Activated T-helper 17 cell treated with anti-CD3 and anti-CD28 coated beads, Interleukin-2, amount 50 U/mL, for 72 hours (primary cell): Measurements from ENCODE around the gene CAND1. TPM values are rescaled to one million over a fixed set of nuclear protein-coding genes. Genes with fewer than 3 reads are reported as not detected.
A peak's percentile ranks its signal among the peaks of the same experiment; 100 is the strongest.

Experiments used
- ATAC-seq: fragments of 150-1000 bp; cut with Tn5 transposase; replicated peaks from 2 replicates; pipeline ENCODE4 v1.10.0; 2021; ENCODE audit warnings: mild to moderate bottlenecking, moderate library complexity
- H3K27ac Mint-ChIP-seq: one replicate; pipeline ENCODE4 v1.8.0; 2022; ENCODE audit warnings: mixed read lengths
- H3K27me3 Mint-ChIP-seq: one replicate; pipeline ENCODE4 v1.8.0; 2022; ENCODE audit warnings: mixed read lengths
- H3K36me3 Mint-ChIP-seq: one replicate; pipeline ENCODE4 v1.8.0; 2022; ENCODE audit warnings: low read depth, mild to moderate bottlenecking, mixed read lengths
- H3K4me1 Mint-ChIP-seq: one replicate; pipeline ENCODE4 v1.8.0; 2022; ENCODE audit warnings: mixed read lengths
- H3K4me3 Mint-ChIP-seq: one replicate; pipeline ENCODE4 v1.8.0; 2022; ENCODE audit warnings: mild to moderate bottlenecking, mixed read lengths
- H3K9me3 Mint-ChIP-seq: one replicate; pipeline ENCODE4 v1.8.0; 2022; ENCODE audit warnings: mixed read lengths
- total RNA-seq, 2 donors: library from RNA; stranded (reverse); gene quantifications; one replicate each; pipeline ENCODE4 v1.2.3, GENCODE V29; 2022

Gene CAND1
- total RNA-seq, result 100 to 1,000 TPM; 171 to 197 TPM

- Mint-ChIP-seq H3K4me1 (peaks cover 6% of the 10 kb centered on the region), H3K9me3 (no peaks in the 10 kb centered on the region), H3K4me3 (peak within 1 kb of the TSS; percentile 95), H3K27ac (peak within 1 kb of the TSS; percentile 98), H3K36me3 (peaks cover 47% of the 10 kb centered on the region), H3K27me3 (no peaks in the 10 kb centered on the region)
- ATAC-seq, result peak; percentile 83
Measured at GRCh38 chr12:67268896-67269632, at the start of gene CAND1. Gene CAND1 (plus strand): TSS chr12:67269358. CDS start chr12:67269718, 360 bp downstream.

- no peaks in the 10 kb centered on the region for H3K9me3 Mint-ChIP-seq
- H3K4me1 Mint-ChIP-seq, result no peaks in the 10 kb centered on the region
- H3K27me3 Mint-ChIP-seq, result peaks cover 8% of the 10 kb centered on the region
- no peak for ATAC-seq
- no peak overlapping the region for H3K27ac Mint-ChIP-seq
- H3K4me3 Mint-ChIP-seq, result no peak overlapping the region
- no peaks in the 10 kb centered on the region for H3K36me3 Mint-ChIP-seq
Measured at GRCh38 chr12:67220065-67220464, 49.1 kb upstream of the CAND1 start.

- Mint-ChIP-seq H3K4me3 (no peak overlapping the region), H3K9me3 (no peaks in the 10 kb centered on the region), H3K27ac (no peak overlapping the region), H3K27me3 (peaks cover 6% of the 10 kb centered on the region), H3K4me1 (no peaks in the 10 kb centered on the region), H3K36me3 (no peaks in the 10 kb centered on the region)
- ATAC-seq, result no peak
Measured at GRCh38 chr12:67222302-67222701, 46.9 kb upstream of the CAND1 start.

GRCh38 chr12:67223225-67223624, 45.9 kb upstream of the CAND1 start:
- Mint-ChIP-seq H3K36me3 (no peaks in the 10 kb centered on the region), H3K4me1 (no peaks in the 10 kb centered on the region), H3K27me3 (peaks cover 3% of the 10 kb centered on the region), H3K4me3 (no peak overlapping the region), H3K27ac (no peak overlapping the region), H3K9me3 (no peaks in the 10 kb centered on the region)
- ATAC-seq, result no peak

- no peaks in the 10 kb centered on the region for H3K4me1 Mint-ChIP-seq
- peaks cover 7% of the 10 kb centered on the region for H3K9me3 Mint-ChIP-seq
- no peak for ATAC-seq
- no peak overlapping the region for H3K4me3 Mint-ChIP-seq
- no peaks in the 10 kb centered on the region for H3K36me3 Mint-ChIP-seq
- no peak overlapping the region for H3K27ac Mint-ChIP-seq
- peaks cover 16% of the 10 kb centered on the region for H3K27me3 Mint-ChIP-seq
Measured at GRCh38 chr12:67237231-67237630, 31.9 kb upstream of the CAND1 start.

- H3K27ac Mint-ChIP-seq, result no peak overlapping the region
Measured at GRCh38 chr12:67239061-67239460, 30.1 kb upstream of the CAND1 start.

GRCh38 chr12:67241482-67241881, 27.7 kb upstream of the CAND1 start:
- H3K9me3 Mint-ChIP-seq, result no peaks in the 10 kb centered on the region
- no peaks in the 10 kb centered on the region for H3K4me1 Mint-ChIP-seq
- H3K27me3 Mint-ChIP-seq, result no peaks in the 10 kb centered on the region
- H3K27ac Mint-ChIP-seq, result no peak overlapping the region
- no peak overlapping the region for H3K4me3 Mint-ChIP-seq
- ATAC-seq, result no peak
- H3K36me3 Mint-ChIP-seq, result no peaks in the 10 kb centered on the region

More at GRCh38 chr12:67239061-67239460, 30.1 kb upstream of the CAND1 start:
- H3K4me1 Mint-ChIP-seq, result no peaks in the 10 kb centered on the region
- peaks cover 12% of the 10 kb centered on the region for H3K27me3 Mint-ChIP-seq
- no peak for ATAC-seq
- peaks cover 7% of the 10 kb centered on the region for H3K9me3 Mint-ChIP-seq
- H3K36me3 Mint-ChIP-seq, result no peaks in the 10 kb centered on the region
- H3K4me3 Mint-ChIP-seq, result no peak overlapping the region

GRCh38 chr12:67243260-67243659, 25.9 kb upstream of the CAND1 start:
- no peaks in the 10 kb centered on the region for H3K9me3 Mint-ChIP-seq
- no peak overlapping the region for H3K27ac Mint-ChIP-seq
- ATAC-seq, result no peak
- H3K4me1 Mint-ChIP-seq, result no peaks in the 10 kb centered on the region
- H3K27me3 Mint-ChIP-seq, result no peaks in the 10 kb centered on the region
- H3K4me3 Mint-ChIP-seq, result no peak overlapping the region
- no peaks in the 10 kb centered on the region for H3K36me3 Mint-ChIP-seq

GRCh38 chr12:67245571-67245970, 23.6 kb upstream of the CAND1 start:
- Mint-ChIP-seq H3K9me3 (no peaks in the 10 kb centered on the region), H3K36me3 (no peaks in the 10 kb centered on the region), H3K27ac (no peak overlapping the region), H3K27me3 (peaks cover 4% of the 10 kb centered on the region), H3K4me3 (no peak overlapping the region), H3K4me1 (no peaks in the 10 kb centered on the region)
- ATAC-seq, result no peak

GRCh38 chr12:67251012-67251411, 18.1 kb upstream of the CAND1 start:
- no peak overlapping the region for H3K27ac Mint-ChIP-seq
- H3K27me3 Mint-ChIP-seq, result peaks cover 9% of the 10 kb centered on the region
- no peaks in the 10 kb centered on the region for H3K36me3 Mint-ChIP-seq
- no peaks in the 10 kb centered on the region for H3K4me1 Mint-ChIP-seq
- no peaks in the 10 kb centered on the region for H3K9me3 Mint-ChIP-seq
- no peak for ATAC-seq
- no peak overlapping the region for H3K4me3 Mint-ChIP-seq

GRCh38 chr12:67254372-67255026, 14.7 kb upstream of the CAND1 start:
- no peaks in the 10 kb centered on the region for H3K36me3 Mint-ChIP-seq

GRCh38 chr12:67256649-67257048, 12.5 kb upstream of the CAND1 start:
- no peaks in the 10 kb centered on the region for H3K4me1 Mint-ChIP-seq
- H3K36me3 Mint-ChIP-seq, result no peaks in the 10 kb centered on the region
- no peaks in the 10 kb centered on the region for H3K9me3 Mint-ChIP-seq
- no peak overlapping the region for H3K27ac Mint-ChIP-seq
- no peaks in the 10 kb centered on the region for H3K27me3 Mint-ChIP-seq
- no peak overlapping the region for H3K4me3 Mint-ChIP-seq
- no peak for ATAC-seq

More at GRCh38 chr12:67254372-67255026, 14.7 kb upstream of the CAND1 start:
- Mint-ChIP-seq H3K27me3 (peaks cover 9% of the 10 kb centered on the region), H3K4me3 (no peak overlapping the region), H3K9me3 (no peaks in the 10 kb centered on the region), H3K4me1 (no peaks in the 10 kb centered on the region), H3K27ac (no peak overlapping the region)
- no peak for ATAC-seq

GRCh38 chr12:67263471-67263870, 5.7 kb upstream of the CAND1 start:
- Mint-ChIP-seq H3K9me3 (no peaks in the 10 kb centered on the region), H3K4me3 (no peak overlapping the region), H3K27ac (no peak overlapping the region), H3K36me3 (no peaks in the 10 kb centered on the region), H3K4me1 (no peaks in the 10 kb centered on the region), H3K27me3 (no peaks in the 10 kb centered on the region)
- ATAC-seq, result no peak

GRCh38 chr12:67268335-67268895, 743 bp upstream of the CAND1 start:
- no peaks in the 10 kb centered on the region for H3K9me3 Mint-ChIP-seq
- ATAC-seq, result peak; percentile 83
- H3K36me3 Mint-ChIP-seq, result peaks cover 40% of the 10 kb centered on the region
- H3K4me3 Mint-ChIP-seq, result peak overlapping the region; percentile 95
- H3K27me3 Mint-ChIP-seq, result no peaks in the 10 kb centered on the region
- peaks cover 6% of the 10 kb centered on the region for H3K4me1 Mint-ChIP-seq
- peak overlapping the region; percentile 98 for H3K27ac Mint-ChIP-seq
